ENCODE measurements around the gene HECTD4. TPM values are rescaled to one million over a fixed set of nuclear protein-coding genes. Genes with fewer than 3 reads are reported as not detected.
A peak's percentile ranks its signal among the peaks of the same experiment; 100 is the strongest.
"Not testable (repeated sequence)": the region's sequence is repeated elsewhere in the genome, so short reads cannot be mapped to it uniquely, and the experiment has no call there.

Gene HECTD4
- total RNA-seq, 1 donor from 2014 or later = 47.3 TPM

- DNase-seq (ENCODE audit: low read depth) = no peak
These were observed 27.8 kb downstream of the HECTD4 start for GRCh38 chr12:112354399-112354798.

DNA sequence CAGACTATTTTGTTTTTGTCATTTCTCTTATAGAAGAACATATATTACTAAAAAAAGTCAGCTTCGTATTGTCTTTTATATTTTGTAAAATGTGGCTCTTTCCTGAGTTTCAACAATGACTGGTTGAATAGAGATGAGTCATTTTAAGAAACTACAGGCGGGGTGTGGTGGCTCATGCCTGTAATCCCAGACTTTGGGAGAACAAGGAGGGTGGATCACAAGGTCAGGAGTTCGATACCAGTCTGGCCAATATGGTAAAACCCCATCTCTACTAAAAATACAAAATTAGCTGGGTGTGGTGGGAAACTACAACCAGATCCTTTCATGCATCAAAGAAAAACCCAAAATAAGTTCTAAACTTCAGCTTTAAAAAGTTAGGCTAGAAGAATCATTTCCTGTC is 28.8 kb downstream of the HECTD4 start:
- peak; percentile 29 for DNase-seq (ENCODE audit: low read depth)

- peak; percentile 42 for DNase-seq (ENCODE audit: low read depth)
These were observed 29.3 kb downstream of the HECTD4 start for GRCh38 chr12:112352921-112353320.

- no peak for DNase-seq (ENCODE audit: low read depth)
These were observed 31.3 kb downstream of the HECTD4 start for GRCh38 chr12:112350593-112351592.

GRCh38 chr12:112349431-112349830 is 32.8 kb downstream of the HECTD4 start:
- DNase-seq (ENCODE audit: low read depth) = no peak

DNA sequence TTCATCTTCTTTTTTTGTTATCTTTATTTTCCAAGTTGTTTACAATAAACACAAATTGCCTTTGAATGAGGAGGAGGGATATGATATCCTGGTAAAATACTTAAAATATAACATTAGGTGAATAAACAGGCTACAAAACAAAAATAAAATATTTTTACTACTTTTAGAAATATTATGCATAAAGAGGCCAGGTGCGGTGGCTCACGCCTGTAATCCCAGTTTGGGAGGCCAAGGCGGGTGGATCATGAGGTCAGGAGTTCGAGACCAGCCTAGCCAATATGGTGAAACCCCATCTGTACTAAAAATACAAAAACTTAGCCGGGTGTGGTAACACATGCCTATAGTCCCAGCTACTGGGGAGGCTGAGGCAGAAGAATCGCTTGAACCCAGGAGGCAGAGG is 33.3 kb downstream of the HECTD4 start:
- not testable (repeated sequence) for DNase-seq (ENCODE audit: low read depth)

DNA sequence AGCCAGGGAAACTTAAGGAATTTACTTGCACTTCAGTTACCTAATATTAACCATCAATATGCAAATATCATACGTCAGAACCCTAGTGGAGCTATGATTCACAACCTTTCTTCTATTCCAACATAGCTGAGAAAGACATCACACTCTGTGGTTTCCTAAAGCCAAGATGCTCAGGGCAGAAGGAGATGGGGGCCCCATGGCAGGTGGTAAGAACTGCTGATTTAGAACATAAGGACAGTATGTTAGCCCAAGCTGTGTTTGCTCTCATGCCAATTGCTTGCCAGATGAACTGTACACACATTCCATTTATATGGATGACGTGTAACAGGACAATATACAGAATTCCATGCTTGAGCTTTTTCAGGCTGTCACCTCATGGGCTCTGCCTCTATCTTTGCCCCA is 34.6 kb downstream of the HECTD4 start:
- DNase-seq (ENCODE audit: low read depth) = peak; percentile 69

DNA sequence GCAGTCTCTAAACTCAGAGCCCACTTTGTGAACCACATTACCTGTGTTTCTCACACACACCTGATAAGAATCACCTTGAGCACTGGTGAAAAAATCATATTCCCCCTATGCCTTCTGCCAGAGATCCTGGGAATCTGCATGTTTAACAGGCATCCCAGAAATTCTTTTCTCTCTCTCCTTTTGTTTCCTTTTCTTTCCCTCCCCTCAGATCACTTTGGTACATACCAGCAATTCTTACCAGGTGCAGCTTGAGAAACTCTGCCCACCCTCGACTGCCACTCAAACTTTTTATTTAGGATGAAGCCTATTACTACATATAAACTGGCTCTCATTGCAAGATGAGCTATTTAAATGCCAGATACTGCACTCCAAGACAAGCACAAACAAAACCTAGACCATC is 36.0 kb downstream of the HECTD4 start:
- DNase-seq (ENCODE audit: low read depth) = no peak

- no peak for DNase-seq (ENCODE audit: low read depth)
These were observed 38.0 kb downstream of the HECTD4 start for GRCh38 chr12:112344220-112344619.

DNA sequence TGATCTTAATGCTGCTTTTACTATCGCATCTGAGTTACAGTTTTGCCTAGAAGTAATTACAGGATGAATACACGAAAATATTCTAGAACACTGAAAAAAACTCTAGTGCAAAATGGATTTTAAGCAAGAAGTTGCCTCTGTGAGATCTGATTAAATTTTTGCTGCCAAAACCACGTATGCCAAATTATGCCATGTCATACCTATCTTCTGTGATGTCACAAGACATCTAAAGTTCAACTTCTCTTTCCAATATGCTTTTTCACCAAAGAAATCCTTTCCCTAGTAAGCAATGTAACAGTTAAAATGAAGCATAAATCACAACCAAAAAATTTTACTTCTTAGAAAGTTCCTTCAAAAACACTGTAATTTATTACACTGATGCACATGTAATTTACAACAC is 39.6 kb downstream of the HECTD4 start:
- DNase-seq (ENCODE audit: low read depth) = no peak

DNA sequence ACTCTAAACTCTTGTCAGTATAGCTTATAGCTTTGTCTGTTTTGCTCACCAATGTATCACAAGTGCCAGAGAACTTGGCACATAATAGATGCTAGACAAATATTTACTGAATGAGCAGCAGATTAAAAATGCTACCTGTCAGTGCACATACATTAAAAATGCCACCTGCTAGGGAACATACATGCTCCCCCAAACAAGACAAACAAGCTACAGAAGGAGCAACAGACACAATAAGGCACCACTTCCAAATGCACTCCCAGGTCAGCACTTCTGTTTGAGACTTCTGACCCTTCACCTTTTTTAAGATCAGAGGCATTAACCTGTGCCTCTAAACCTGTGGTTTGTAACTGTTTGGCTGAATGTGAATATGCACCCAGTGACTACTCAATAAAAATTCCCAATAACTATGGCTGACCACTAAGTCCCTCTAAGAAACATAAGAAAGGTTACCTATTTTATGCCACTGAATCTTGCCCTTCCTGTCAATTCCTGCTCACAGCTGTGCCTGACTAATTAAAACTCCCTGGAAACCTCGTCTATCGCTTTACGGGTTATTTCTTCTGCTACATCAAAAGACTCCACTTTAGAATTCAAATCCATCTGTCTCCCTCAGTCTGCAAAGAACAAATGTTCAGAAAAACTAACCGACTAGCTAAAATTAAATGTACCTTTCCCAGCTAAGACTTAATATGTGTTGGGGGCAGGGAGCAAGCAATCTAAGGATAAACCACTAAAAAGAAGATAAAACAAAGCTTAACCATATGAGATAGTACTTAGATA is 41.0 kb downstream of the HECTD4 start:
- peak; percentile 11 for DNase-seq (ENCODE audit: low read depth)

DNA sequence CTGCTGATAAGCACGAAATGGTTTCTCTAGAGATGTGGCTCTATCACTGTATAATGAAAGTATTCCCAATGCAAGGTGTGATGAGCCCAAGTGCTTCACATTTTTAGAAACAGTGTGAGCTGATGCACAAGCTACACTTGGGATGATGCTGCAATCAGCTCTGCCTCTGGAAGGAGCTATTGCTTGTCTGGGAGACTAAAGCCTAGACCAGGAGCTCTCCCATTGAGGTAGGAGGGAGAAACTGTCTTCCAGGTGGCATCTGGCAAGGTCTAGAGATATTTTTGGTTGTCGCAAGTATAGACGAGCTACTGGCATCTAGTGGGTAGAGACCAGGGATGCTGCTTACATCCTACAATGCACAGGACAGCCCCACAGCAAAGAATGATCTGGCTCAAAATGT is 42.0 kb downstream of the HECTD4 start:
- no peak for DNase-seq (ENCODE audit: low read depth)

DNA sequence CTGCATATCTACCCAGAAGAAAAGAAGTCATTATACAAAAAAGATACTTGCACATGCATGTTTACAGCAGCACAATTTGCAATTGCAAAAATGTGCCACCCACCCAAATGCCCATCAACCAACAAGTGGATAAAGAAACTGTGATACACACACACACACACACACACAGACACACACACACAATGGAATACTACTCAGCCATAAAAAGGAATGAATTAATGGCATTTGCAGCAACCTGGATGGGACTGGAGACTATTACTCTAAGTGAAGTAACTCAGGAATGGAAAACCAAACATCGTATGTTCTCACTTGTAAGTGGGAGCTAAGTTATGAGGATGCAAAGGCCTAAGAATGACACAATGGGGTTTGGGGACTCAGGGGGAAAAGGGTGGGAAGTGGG is 47.2 kb downstream of the HECTD4 start:
- DNase-seq (ENCODE audit: low read depth) = not testable (repeated sequence)

DNA sequence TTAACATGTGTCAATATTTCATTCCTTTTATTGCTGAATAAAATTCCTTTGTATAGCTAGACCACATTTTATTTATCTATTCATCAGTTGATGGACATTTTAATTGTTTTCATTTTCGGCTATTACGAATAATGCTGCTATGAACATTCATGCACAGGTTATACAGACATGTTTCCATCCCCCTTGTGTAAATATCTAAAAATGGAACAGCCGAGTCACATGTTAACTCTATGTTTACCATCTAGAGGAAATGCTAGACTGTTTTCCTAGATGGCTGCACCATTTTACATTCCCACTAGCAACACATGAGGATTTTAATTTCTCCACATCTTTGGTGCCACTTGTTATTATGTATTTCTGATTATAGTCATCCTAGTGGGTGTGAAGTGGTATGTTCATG is 49.2 kb downstream of the HECTD4 start:
- no peak for DNase-seq (ENCODE audit: low read depth)

GRCh38 chr12:112331886-112332285 is 50.3 kb downstream of the HECTD4 start:
- no peak for DNase-seq (ENCODE audit: low read depth)

DNA sequence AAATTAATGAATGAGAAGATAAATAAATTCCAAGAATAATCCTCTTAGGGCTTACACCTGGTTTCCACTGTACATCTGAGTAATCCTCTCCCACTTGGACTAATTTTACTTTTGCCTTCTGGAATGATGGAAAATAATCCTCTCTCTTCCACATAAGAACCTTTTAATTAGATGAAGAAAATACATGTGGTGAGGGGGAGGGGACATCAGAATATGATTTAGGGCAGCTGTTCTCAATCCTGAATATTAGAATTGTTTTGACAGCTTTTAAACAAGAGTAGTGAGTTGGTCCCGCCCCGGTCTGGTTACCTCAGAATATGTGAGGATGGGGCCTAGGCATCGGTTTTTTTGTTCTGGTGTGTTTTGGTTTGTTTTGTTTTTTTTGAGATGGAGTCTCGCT is 51.5 kb downstream of the HECTD4 start:
- DNase-seq (ENCODE audit: low read depth) = no peak

DNA sequence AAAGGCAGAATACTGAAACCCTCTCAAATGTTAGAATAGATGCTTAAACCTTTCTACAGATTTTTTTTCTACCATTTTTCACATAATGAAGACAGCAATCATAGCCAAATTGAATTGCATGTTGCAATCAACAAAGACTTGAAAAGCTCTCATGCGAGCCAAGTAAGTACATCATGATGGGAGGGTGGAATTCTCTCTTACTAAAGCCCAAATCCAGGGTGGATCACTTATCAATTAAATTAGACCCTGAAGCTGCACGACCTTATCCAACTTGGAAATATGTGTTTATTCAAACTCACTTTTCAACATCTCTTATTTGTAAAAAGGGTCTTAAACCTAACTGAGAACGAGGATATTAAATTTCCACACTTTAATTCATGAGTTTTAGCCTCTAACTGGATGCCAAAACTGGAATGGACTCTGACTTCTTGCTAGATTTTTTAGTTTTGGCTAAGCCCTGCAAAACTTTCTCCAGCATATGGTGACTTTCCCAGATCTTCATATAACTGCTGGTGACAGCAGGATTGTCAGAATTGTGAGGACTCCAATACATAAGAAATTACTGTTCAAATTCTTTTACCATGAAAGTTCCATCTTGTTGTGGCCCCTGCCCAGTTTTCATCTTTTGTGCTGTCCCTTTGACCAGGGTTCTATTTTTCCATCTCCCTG is 53.6 kb downstream of the HECTD4 start:
- no peak for DNase-seq (ENCODE audit: low read depth)

- no peak for DNase-seq (ENCODE audit: low read depth)
These were observed 54.9 kb downstream of the HECTD4 start for GRCh38 chr12:112327209-112327938.

DNA sequence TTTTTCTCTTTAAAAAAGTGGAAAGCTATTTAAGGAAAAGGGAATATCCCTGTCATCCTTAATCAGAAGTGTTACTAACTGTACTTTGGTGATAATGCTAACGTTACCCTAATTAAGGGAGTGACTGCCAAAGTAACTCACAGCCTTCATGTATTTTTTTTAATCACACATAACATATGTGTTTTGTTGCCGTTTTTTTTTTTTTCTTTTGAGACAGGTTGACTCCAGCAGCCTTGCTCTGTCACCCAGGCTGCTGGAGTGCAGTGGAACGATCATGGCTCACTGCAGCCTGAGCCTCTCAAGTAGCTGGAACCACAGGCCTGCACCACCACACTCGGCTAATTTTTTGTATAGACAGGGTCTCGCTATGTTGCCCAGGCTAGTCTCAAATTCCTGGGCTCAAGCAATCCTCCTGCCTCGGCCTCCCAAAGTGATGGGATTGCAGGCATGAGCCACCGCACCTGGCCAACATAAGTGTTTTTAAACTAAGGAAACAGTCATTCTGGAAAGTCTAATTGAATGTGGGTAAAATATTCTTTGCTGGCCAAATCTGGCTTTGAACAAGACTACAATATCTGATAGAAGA is 56.5 kb downstream of the HECTD4 start:
- no peak for DNase-seq (ENCODE audit: low read depth)

- no peak for DNase-seq (ENCODE audit: low read depth)
These were observed 57.1 kb downstream of the HECTD4 start for GRCh38 chr12:112325157-112325556.

DNA sequence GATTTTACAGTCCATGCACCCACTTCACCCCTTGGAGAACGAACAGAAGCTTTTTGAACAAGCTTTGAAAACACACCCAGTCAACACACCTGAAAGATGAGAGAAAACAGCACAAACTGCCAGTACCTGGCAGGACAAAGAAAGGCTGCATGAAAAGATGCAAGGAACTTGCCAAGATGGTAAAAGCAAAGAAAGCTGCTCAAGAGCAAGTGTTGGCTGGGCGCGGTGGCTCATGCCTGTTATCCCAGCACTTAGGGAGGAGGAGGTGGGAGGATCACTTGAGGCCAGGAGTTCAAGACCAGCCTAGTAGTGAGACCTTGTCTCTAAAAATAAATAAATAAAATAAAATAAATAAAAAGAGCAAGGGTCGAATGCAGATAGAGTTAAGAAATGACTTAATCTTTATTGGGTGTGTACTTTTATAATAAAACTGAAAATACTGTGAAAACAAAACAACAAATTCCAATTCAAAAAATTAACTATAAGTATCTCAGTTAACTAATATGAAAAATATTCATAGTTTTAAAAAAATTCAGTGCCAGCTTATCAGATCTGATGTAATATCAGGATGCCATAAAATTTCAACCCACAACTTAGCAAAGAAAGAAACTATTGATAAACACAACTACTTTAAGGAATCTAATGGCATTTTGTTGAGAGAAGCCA is 59.2 kb downstream of the HECTD4 start:
- no peak for DNase-seq (ENCODE audit: low read depth)

All from renal cortical epithelial cell (primary cell).